Prostate gland (tissue), 2 donors: ENCODE results near the gene NR4A2.

Experiments used
- CTCF ChIP-seq, 4 experiments: fragments of 200-600 bp in 2 of 4; fragments of 450-650 bp in 2 of 4; sonication (generic) in 2 of 4; IDR thresholded peaks; 1 replicate in 3 of 4; 2 replicates in 1 of 4; pipeline ENCODE4 v1.5.1; 2016 to 2019; ENCODE audit warnings: antibody characterized with exemption in 4 of 4, mild to moderate bottlenecking in 2 of 4, moderate library complexity in 2 of 4
- POLR2A ChIP-seq: fragments of 450-650 bp; IDR thresholded peaks from one replicate; pipeline ENCODE4 v1.6.1; 2016; ENCODE audit warnings: antibody characterized with exemption, mild to moderate bottlenecking
- POLR2AphosphoS5 ChIP-seq: sonication (generic); formaldehyde crosslinking; IDR thresholded peaks from one replicate; pipeline ENCODE4 v1.6.1; 2017; ENCODE audit warnings: antibody characterized with exemption

- TF ChIP-seq POLR2A: no peak
- TF ChIP-seq CTCF (IDR thresholded peaks at IDR 0.05): no peak
- no peak for TF ChIP-seq POLR2AphosphoS5
Measured at GRCh38 chr2:156340377-156340776, 7.9 kb upstream of the NR4A2 start.
